Astrocyte of the cerebellum (primary cell): ENCODE measurements around the gene CARD8.

Source experiments
- DNase-seq: peaks from one replicate; pipeline ENCODE4 v3.0.0-alpha.2; 2011; ENCODE audit warnings: low read depth
- H3K4me3 ChIP-seq: 2 replicates; pipeline ENCODE4 v1.5.1; 2011; ENCODE audit warnings: mild to moderate bottlenecking, low read depth, low read length, moderate library complexity
- CTCF ChIP-seq: IDR thresholded peaks from 2 replicates; pipeline ENCODE4 v1.5.1; 2012; ENCODE audit warnings: low read length, low read depth, moderate library complexity, mild to moderate bottlenecking; ENCODE audit errors: missing control alignments
- in situ Hi-C: cut with HindIII; loops from 2 replicates; pipeline ENCODE4 v1.10.0; 2017; ENCODE audit warnings: low sequenced_read_pairs

CARD8 gene

GRCh38 chr19:48194844-48195830, 60.6 kb downstream of the CARD8 start:
- DNase-seq, result no peak
- in situ Hi-C loops, result no loop called here
- H3K4me3 ChIP-seq, result no peak overlapping the region
- TF ChIP-seq CTCF, result no peak

GRCh38 chr19:48194041-48194843, 61.5 kb downstream of the CARD8 start:
- in situ Hi-C loops, result no loop called here
- DNase-seq, result no peak
- TF ChIP-seq CTCF, result peak; percentile 57
- H3K4me3 ChIP-seq, result no peak overlapping the region

- H3K4me3 ChIP-seq, result no peak overlapping the region
- in situ Hi-C loops, result no loop called here
- TF ChIP-seq CTCF, result no peak
- DNase-seq, result no peak
Measured at GRCh38 chr19:48192750-48193149, 63.0 kb downstream of the CARD8 start.

- H3K4me3 ChIP-seq, result no peak overlapping the region
- no peak for DNase-seq
- no peak for TF ChIP-seq CTCF
- in situ Hi-C loops, result no loop called here
Measured at GRCh38 chr19:48190885-48191284, 64.8 kb downstream of the CARD8 start.

- H3K4me3 ChIP-seq, result no peak overlapping the region
- DNase-seq, result peak; percentile 91
- in situ Hi-C loops, result no loop called here
- TF ChIP-seq CTCF, result peak; percentile 53
Measured at GRCh38 chr19:48190288-48190884, 65.3 kb downstream of the CARD8 start.

- TF ChIP-seq CTCF, result no peak
- H3K4me3 ChIP-seq, result no peak overlapping the region
- no peak for DNase-seq
- in situ Hi-C loops, result no loop called here
Measured at GRCh38 chr19:48186541-48186991, 69.1 kb downstream of the CARD8 start.
